OCI-LY3 (cell line): ENCODE measurements around the gene ZNF419.
"Not testable (repeated sequence)": the region's sequence is repeated elsewhere in the genome, so short reads cannot be mapped to it uniquely, and the experiment has no call there.

Experiments used
- H2AFZ ChIP-seq: fragments of 200-600, 300-600 bp; shearing (Covaris generic); 2 replicates; pipeline ENCODE4 v1.6.0; 2014; ENCODE audit warnings: antibody characterized with exemption, low read depth, low read length
- H3K27ac ChIP-seq: fragments of 200-600, 300-600 bp; sonication (generic); 2 replicates; pipeline ENCODE4 v1.5.1; 2014; ENCODE audit warnings: mild to moderate bottlenecking, low read length, moderate library complexity, mixed read lengths
- H3K27me3 ChIP-seq: fragments of 200-600, 300-600 bp; sonication (generic); 2 replicates; pipeline ENCODE4 v1.6.1; 2014; ENCODE audit warnings: low read depth, low read length, mixed read lengths
- H3K36me3 ChIP-seq: fragments of 200-600, 300-600 bp; sonication (generic); replicated peaks from 2 replicates; pipeline ENCODE3; 2014; ENCODE audit warnings: low read depth, low read length, mixed read lengths
- H3K4me1 ChIP-seq: fragments of 300-600, 200-600 bp; sonication (generic); 2 replicates; pipeline ENCODE4 v1.6.1; 2014; ENCODE audit warnings: low read length, mixed read lengths
- H3K4me2 ChIP-seq: fragments of 200-600, 300-600 bp; sonication (generic); 2 replicates; pipeline ENCODE4 v1.6.1; 2014; ENCODE audit warnings: low read length, mixed read lengths
- H3K4me3 ChIP-seq: fragments of 300-600, 200-600 bp; sonication (generic); 2 replicates; pipeline ENCODE4 v1.5.1; 2014; ENCODE audit warnings: antibody characterized with exemption, mild to moderate bottlenecking, low read length, moderate library complexity
- H3K79me2 ChIP-seq: fragments of 300-600, 200-600 bp; shearing (Covaris generic); 2 replicates; pipeline ENCODE4 v1.6.1; 2014; ENCODE audit warnings: mild to moderate bottlenecking, low read length, mixed read lengths
- H3K9ac ChIP-seq: fragments of 300-600, 200-600 bp; shearing (Covaris generic); 2 replicates; pipeline ENCODE4 v1.6.0; 2014; ENCODE audit warnings: mild to moderate bottlenecking, low read length, moderate library complexity
- H3K9me3 ChIP-seq: fragments of 200-600, 300-600 bp; shearing (Covaris generic); 2 replicates; pipeline ENCODE4 v1.6.1; 2014; ENCODE audit warnings: low read length, mixed read lengths; ENCODE audit not compliant: insufficient read depth
- H4K20me1 ChIP-seq: fragments of 200-600, 300-600 bp; sonication (generic); 2 replicates; pipeline ENCODE4 v1.6.1; 2016; ENCODE audit warnings: low read length, mixed read lengths; ENCODE audit not compliant: insufficient read depth
- CTCF ChIP-seq: fragments of 200-600, 300-600 bp; sonication (generic); IDR thresholded peaks from 2 replicates; pipeline ENCODE4 v1.5.1; 2014; ENCODE audit warnings: antibody characterized with exemption, low read length, low read depth
- EZH2phosphoT487 ChIP-seq: fragments of 200-600 bp; shearing (Covaris generic); IDR thresholded peaks from 2 replicates; pipeline ENCODE4 v1.6.1; 2018; ENCODE audit warnings: antibody characterized with exemption, mixed run types, low read depth

The ZNF419 gene

GRCh38 chr19:57487477-57488298 is at the start of gene ZNF419:
TSS of gene ZNF419 (plus strand) at chr19:57487750. CDS start at chr19:57487951, 201 bp downstream.
- peaks cover 15% of the 10 kb centered on the region for H3K79me2 ChIP-seq
- peaks cover 11% of the 10 kb centered on the region for H3K4me1 ChIP-seq
- peak within 1 kb of the TSS; percentile 98 for H2AFZ ChIP-seq
- peak within 1 kb of the TSS; percentile 85 for H3K4me3 ChIP-seq
- peak within 1 kb of the TSS; percentile 69 for H3K4me2 ChIP-seq
- not testable (repeated sequence) for H3K9me3 ChIP-seq, H3K27ac ChIP-seq, H4K20me1 ChIP-seq, H3K27me3 ChIP-seq
- peaks cover 20% of the 10 kb centered on the region for H3K36me3 ChIP-seq
- H3K9ac ChIP-seq: peak within 1 kb of the TSS; percentile 69

- H3K4me2 ChIP-seq: no peak overlapping the region
- no peak overlapping the region for H3K9ac ChIP-seq
- TF ChIP-seq CTCF: no peak
- TF ChIP-seq EZH2phosphoT487: no peak
- H3K9me3 ChIP-seq: no peaks in the 10 kb centered on the region
- no peaks in the 10 kb centered on the region for H3K27me3 ChIP-seq
- H3K36me3 ChIP-seq: peaks cover 29% of the 10 kb centered on the region
- peaks cover 18% of the 10 kb centered on the region for H3K4me1 ChIP-seq
- H3K79me2 ChIP-seq: peaks cover 76% of the 10 kb centered on the region
- no peak overlapping the region for H3K27ac ChIP-seq
- H4K20me1 ChIP-seq: peaks cover 6% of the 10 kb centered on the region; the same call in 1 of the 2 replicates
- H2AFZ ChIP-seq: no peak overlapping the region
- no peak overlapping the region for H3K4me3 ChIP-seq
Measured at GRCh38 chr19:57437931-57438330, 49.6 kb upstream of the ZNF419 start.

GRCh38 chr19:57438925-57439324 is 48.6 kb upstream of the ZNF419 start:
- TF ChIP-seq EZH2phosphoT487 (no peak), CTCF (no peak)

GRCh38 chr19:57441979-57442752 is 45.4 kb upstream of the ZNF419 start:
- H3K9ac ChIP-seq: no peak overlapping the region
- TF ChIP-seq EZH2phosphoT487 (no peak), CTCF (no peak)
- no peak overlapping the region for H3K4me2 ChIP-seq
- H3K36me3 ChIP-seq: peaks cover 61% of the 10 kb centered on the region
- peaks cover 63% of the 10 kb centered on the region for H3K79me2 ChIP-seq
- no peak overlapping the region for H2AFZ ChIP-seq
- peaks cover 3% of the 10 kb centered on the region; the same call in 1 of the 2 replicates for H4K20me1 ChIP-seq
- H3K27me3 ChIP-seq: no peaks in the 10 kb centered on the region
- H3K27ac ChIP-seq: no peak overlapping the region
- no peaks in the 10 kb centered on the region for H3K9me3 ChIP-seq
- H3K4me3 ChIP-seq: no peak overlapping the region
- H3K4me1 ChIP-seq: peaks cover 4% of the 10 kb centered on the region

More at GRCh38 chr19:57438925-57439324, 48.6 kb upstream of the ZNF419 start:
- Histone ChIP-seq H2AFZ (no peak overlapping the region), H3K79me2 (peaks cover 84% of the 10 kb centered on the region), H3K9me3 (no peaks in the 10 kb centered on the region), H3K36me3 (peaks cover 39% of the 10 kb centered on the region), H3K4me2 (no peak overlapping the region), H3K4me3 (no peak overlapping the region), H3K27me3 (no peaks in the 10 kb centered on the region), H3K27ac (no peak overlapping the region), H3K9ac (no peak overlapping the region), H3K4me1 (peaks cover 18% of the 10 kb centered on the region), H4K20me1 (peaks cover 6% of the 10 kb centered on the region; the same call in 1 of the 2 replicates)
